ENCODE results near the gene MGME1.

MGME1 gene, protein sequence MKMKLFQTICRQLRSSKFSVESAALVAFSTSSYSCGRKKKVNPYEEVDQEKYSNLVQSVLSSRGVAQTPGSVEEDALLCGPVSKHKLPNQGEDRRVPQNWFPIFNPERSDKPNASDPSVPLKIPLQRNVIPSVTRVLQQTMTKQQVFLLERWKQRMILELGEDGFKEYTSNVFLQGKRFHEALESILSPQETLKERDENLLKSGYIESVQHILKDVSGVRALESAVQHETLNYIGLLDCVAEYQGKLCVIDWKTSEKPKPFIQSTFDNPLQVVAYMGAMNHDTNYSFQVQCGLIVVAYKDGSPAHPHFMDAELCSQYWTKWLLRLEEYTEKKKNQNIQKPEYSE

GRCh38 chr20:17968366-17969277 is at the start of gene MGME1, which contains the start of gene SNX5:
MGME1 (plus strand) TSS chr20:17969018; CDS start chr20:17969860, 842 bp downstream.
SNX5 (minus strand) TSS chr20:17968794; CDS start chr20:17968425, 369 bp downstream.
- in situ Hi-C loops (cut with HindIII; ENCODE audit: low pct_ligation_motif_present, low pct_unique_long_range_greater_than_20kb, low sequenced_read_pairs): no loop called here
- peak; percentile 98 for DNase-seq

DNA sequence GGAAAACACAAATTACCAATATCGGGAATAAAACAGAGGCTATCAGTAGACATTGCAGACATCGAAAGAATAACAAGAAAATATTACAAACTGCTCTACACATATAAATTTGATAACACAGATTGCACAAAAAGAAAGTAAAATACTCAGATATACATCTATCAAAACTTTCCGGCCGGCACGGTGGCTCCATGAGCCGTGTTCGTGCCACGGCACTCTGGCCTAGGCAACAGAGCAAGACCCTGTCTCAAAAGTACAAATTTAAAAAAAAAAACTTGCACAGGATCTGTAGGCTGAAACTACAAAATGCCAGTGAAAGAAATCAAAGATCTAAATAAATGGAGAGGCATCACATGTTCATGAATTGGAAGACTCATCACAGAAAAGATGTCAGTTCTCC is 49.7 kb upstream of the MGME1 start:
- in situ Hi-C loops (cut with HindIII; ENCODE audit: low pct_ligation_motif_present, low pct_unique_long_range_greater_than_20kb, low sequenced_read_pairs): no loop called here
- DNase-seq: no peak

- DNase-seq: no peak
- in situ Hi-C loops (cut with HindIII; ENCODE audit: low pct_ligation_motif_present, low pct_unique_long_range_greater_than_20kb, low sequenced_read_pairs): no loop called here
Observed at GRCh38 chr20:17921774-17922173, 47.0 kb upstream of the MGME1 start.

- DNase-seq: no peak
Observed at GRCh38 chr20:17925141-17925939, 43.5 kb upstream of the MGME1 start.

DNA sequence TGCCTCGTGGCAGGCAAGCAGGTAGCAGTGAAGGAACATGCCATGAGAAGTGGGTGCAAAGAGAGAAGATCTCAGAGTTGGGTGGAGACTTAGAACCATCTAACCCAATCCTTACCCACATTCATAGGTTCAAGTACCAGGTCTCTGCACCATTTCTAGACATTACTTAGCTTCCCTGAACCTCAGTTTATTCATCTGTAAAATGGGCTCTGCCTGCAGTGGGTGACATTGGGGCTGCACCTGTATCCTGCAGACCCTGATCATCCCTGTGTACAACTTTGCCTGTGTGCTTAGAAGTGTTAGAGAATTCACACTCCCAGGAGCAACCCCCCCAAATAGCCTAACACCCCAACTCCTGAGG is 42.9 kb upstream of the MGME1 start:
- in situ Hi-C loops (cut with HindIII; ENCODE audit: low pct_ligation_motif_present, low pct_unique_long_range_greater_than_20kb, low sequenced_read_pairs): no loop called here
- DNase-seq: no peak

More at GRCh38 chr20:17925141-17925939, 43.5 kb upstream of the MGME1 start:
- in situ Hi-C loops (cut with HindIII; ENCODE audit: low pct_ligation_motif_present, low pct_unique_long_range_greater_than_20kb, low sequenced_read_pairs): no loop called here

DNA sequence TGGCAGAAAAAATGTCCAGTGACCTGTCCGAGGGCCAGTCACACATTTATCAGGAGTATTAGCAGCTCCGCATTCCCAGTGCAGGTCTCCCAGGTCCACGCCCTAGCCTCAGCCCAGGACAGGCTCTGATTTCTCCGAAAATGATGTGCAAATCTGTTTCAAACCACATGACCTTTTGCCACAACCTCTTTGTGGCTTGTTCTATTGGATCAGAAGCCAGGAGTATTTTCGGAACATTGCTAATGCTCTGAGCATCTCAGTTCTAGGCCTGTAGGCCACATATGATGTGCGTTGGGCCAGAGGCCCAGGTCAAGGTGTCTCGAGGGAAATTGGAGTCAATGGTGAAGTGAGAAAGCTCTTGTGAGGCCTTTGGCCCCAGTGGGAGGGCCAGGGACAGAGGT is 40.6 kb upstream of the MGME1 start:
- in situ Hi-C loops (cut with HindIII; ENCODE audit: low pct_ligation_motif_present, low pct_unique_long_range_greater_than_20kb, low sequenced_read_pairs): no loop called here
- no peak for DNase-seq

- no peak for DNase-seq
Observed at GRCh38 chr20:17928633-17929311, 40.0 kb upstream of the MGME1 start.

GRCh38 chr20:17931513-17931912 is 37.3 kb upstream of the MGME1 start:
- in situ Hi-C loops (cut with HindIII; ENCODE audit: low pct_ligation_motif_present, low pct_unique_long_range_greater_than_20kb, low sequenced_read_pairs): no loop called here
- DNase-seq: no peak

More at GRCh38 chr20:17928633-17929311, 40.0 kb upstream of the MGME1 start:
- in situ Hi-C loops (cut with HindIII; ENCODE audit: low pct_ligation_motif_present, low pct_unique_long_range_greater_than_20kb, low sequenced_read_pairs): no loop called here

- no peak for DNase-seq
- in situ Hi-C loops (cut with HindIII; ENCODE audit: low pct_ligation_motif_present, low pct_unique_long_range_greater_than_20kb, low sequenced_read_pairs): no loop called here
Observed at GRCh38 chr20:17932396-17932795, 36.4 kb upstream of the MGME1 start.

- no peak for DNase-seq
- in situ Hi-C loops (cut with HindIII; ENCODE audit: low pct_ligation_motif_present, low pct_unique_long_range_greater_than_20kb, low sequenced_read_pairs): no loop called here
Observed at GRCh38 chr20:17933121-17933520, 35.7 kb upstream of the MGME1 start.

GRCh38 chr20:17933711-17934110 is 35.1 kb upstream of the MGME1 start:
- in situ Hi-C loops (cut with HindIII; ENCODE audit: low pct_ligation_motif_present, low pct_unique_long_range_greater_than_20kb, low sequenced_read_pairs): no loop called here
- DNase-seq: no peak

- no peak for DNase-seq
- in situ Hi-C loops (cut with HindIII; ENCODE audit: low pct_ligation_motif_present, low pct_unique_long_range_greater_than_20kb, low sequenced_read_pairs): no loop called here
Observed at GRCh38 chr20:17934141-17934862, 34.5 kb upstream of the MGME1 start.

GRCh38 chr20:17935186-17935585 is 33.6 kb upstream of the MGME1 start:
- in situ Hi-C loops (cut with HindIII; ENCODE audit: low pct_ligation_motif_present, low pct_unique_long_range_greater_than_20kb, low sequenced_read_pairs): no loop called here
- DNase-seq: no peak

- DNase-seq: no peak
- in situ Hi-C loops (cut with HindIII; ENCODE audit: low pct_ligation_motif_present, low pct_unique_long_range_greater_than_20kb, low sequenced_read_pairs): no loop called here
Observed at GRCh38 chr20:17935761-17936160, 33.1 kb upstream of the MGME1 start.

DNA sequence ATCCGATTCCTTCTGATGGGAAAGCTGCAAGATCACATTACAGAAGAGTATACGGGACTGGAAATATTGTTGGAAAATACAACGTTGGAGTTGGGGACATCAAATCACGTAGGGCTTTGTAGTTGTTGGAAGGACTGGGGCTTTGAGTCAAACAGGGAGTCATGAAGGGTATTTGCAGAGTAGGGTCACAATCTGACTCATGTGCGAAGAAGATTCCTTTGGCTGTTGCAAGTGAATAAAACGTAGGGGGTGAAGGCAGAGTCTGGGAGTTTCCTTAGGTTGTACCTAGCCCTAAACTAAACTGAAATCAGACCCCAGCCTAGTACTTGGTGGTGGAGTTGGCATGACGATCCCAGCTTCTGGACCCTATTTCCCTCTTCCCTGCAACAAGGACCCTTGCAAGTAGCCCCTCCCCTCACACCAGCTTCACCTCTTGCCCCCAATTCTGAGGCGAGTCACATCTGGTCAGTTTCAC is 32.5 kb upstream of the MGME1 start:
- DNase-seq: no peak
- in situ Hi-C loops (cut with HindIII; ENCODE audit: low pct_ligation_motif_present, low pct_unique_long_range_greater_than_20kb, low sequenced_read_pairs): no loop called here

DNA sequence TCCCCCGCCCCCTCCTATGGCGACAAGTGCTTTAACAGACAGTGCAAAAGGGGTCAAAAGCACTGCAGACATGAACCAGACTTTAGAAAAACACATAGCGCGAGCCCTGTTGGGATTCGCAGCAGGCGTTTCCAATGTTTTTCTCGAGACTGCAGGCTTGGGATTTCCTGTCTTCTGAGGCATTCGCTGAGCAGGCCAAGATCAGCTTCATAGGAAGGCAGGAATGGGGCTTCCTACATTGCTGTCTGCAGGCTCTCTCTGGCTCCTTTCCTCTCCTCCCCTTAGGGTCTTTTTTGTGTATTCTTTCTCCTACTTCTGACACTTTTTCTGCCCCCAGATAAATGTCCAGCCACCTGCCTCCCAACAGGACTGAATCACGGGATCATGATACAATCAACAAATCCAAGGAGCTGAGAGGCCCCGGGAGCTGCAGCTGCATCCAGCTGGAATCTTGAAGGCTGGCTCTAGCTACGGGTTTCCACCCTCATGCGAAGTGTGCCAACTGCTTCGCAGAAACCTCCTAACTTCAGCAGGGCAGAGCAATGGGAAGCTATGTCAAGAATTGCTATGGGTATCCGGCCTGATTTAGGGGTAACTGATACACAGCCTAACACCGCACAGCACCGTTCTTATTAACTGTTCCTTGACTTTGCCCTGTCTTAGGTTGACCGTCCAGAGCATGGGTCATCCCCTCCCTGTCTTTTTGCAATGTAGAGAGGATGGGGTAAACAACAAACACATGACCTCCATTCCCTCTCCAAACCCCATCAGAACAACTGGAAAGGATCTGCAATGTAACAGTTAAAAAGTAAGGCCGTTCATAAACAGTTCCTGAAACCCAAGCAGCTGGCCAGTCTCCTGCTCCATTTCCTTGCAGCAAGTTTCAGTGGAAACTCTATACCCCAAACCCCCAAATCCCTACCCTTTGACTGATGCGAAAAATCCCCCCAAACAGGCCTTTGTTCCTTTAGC is 31.8 kb upstream of the MGME1 start:
- no peak for DNase-seq
- in situ Hi-C loops (cut with HindIII; ENCODE audit: low pct_ligation_motif_present, low pct_unique_long_range_greater_than_20kb, low sequenced_read_pairs): no loop called here

Measured in ACHN (cell line).